ENCODE results near the gene PPM1M.
"Not testable (repeated sequence)": the region's sequence is repeated elsewhere in the genome, so short reads cannot be mapped to it uniquely, and the experiment has no call there.

PPM1M gene

DNA sequence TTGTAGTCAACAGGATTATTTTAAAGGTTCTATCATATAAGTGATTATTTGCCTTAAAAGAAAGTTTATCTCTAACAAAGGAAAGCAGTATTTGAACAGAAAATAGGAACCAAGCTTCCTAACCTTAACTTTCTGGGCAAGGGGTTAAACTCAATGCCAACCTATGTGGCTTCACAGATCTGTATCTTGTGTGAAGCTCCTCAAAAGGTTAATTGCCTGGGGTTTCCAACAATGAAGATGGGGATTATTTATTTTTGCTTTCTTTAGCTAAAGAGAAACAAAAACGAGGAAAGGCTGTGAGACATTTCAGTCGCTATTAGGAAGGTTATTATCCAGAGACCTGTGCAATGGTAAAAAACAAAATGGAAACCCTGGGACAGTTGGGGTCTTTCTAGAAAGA lies 34.0 kb downstream of the PPM1M start:
- DNase-seq, result no peak

DNA sequence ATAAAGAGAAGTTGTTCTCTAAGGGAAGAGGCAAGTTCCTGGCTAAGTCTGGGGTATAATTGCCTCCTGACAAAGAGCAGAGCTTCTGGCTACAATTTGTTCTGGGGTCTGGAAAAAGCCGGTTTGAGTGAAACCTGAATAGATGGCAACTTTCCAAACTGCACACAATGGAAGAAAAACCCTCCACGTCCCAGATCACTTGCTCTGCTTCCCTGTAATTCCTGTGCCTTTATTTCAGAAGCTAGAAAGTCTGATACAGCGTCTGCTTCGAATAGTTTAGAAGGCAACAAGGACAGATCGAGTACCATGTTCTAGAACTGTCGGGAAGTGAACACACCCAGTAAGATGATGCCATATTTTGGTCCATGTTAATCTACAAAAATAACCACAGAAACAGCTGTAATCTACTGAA lies 34.5 kb downstream of the PPM1M start:
- DNase-seq, result no peak

- no peak for DNase-seq
Observed at GRCh38 chr3:52281981-52282801, 36.6 kb downstream of the PPM1M start.

GRCh38 chr3:52283306-52283705 lies 37.7 kb downstream of the PPM1M start:
- no peak for DNase-seq

DNA sequence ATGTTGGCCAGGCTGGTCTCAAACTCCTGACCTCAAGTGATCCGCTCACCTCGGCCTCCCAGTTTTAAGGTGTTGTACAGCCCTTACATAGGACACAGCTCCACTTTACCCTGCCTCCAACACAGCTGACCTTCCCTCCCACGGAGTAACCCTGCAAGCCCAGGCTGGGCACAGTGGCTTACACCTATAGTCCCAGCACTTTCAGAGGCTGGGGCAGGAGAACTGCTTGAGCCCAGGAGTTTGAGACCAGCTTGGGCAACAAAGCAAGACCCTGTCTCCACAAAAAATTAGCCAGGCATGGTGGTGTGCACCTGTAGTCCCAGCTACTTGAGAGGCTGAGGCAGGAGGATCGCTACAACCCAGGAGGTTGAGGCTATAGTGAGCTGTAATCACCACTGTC lies 38.5 kb downstream of the PPM1M start:
- DNase-seq, result not testable (repeated sequence)

GRCh38 chr3:52286777-52287110 lies 41.2 kb downstream of the PPM1M start:
- no peak for DNase-seq

DNA sequence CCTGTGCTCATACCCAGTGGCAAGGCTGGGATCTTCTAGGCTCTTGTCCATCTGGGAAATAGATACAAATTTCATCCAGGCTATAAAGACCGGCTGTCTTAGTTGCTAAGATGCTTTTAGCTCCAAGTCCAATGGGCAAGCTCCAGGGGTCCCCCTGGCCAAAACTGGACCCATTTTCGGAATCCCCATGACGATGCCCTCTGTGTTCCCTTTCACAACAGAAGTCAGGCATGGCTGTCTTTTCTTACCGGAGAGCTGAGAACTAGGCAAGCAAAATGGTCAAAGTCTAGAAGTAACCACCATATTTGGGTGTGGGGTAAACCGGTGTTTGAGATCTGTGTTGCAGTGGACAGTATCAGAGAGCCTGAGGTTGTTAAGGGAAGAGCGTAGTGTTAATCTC lies 43.1 kb downstream of the PPM1M start:
- DNase-seq, result no peak

- DNase-seq, result no peak
Observed at GRCh38 chr3:52289338-52289746, 43.8 kb downstream of the PPM1M start.

DNA sequence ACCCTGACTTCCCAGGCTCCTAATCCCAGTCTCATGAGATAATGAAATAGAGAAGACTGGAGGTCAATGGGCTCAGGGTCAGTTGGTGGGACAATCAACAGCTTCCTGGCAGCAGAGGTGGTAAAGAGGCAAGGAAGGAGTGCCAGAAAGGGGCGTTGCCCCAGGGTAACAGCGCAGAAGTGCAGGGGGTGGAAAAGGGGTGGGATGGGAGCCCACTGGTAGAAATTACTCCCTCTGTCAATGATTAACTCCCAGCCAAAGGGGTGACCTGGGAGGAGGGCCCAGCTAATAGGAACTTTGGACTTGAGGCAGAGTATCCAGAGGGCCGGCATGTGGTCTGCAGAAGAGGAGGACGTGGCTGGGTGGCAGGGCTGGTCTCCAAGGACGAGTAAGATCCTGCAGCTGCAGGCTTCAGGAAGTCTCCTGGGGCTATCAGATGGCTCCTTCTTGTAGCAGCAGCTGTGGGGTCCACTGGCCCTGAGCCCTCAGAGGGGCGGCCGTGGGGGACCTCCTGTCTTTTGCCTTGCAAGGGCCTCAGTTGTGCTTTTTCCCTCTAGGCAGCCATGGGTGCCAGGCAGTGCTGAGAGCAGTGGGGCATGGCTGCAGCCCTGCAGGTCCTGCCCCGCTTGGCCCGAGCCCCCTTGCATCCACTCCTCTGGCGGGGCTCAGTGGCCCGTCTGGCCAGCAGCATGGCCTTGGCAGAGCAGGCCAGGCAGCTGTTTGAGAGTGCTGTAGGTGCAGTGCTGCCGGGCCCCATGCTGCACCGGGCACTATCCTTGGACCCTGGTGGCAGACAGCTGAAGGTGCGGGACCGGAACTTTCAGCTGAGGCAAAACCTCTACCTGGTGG lies 44.4 kb downstream of the PPM1M start:
- no peak for DNase-seq

GRCh38 chr3:52290596-52291507 lies 45.3 kb downstream of the PPM1M start:
- no peak for DNase-seq

- no peak for DNase-seq
Observed at GRCh38 chr3:52291508-52292181, 46.1 kb downstream of the PPM1M start.

- no peak for DNase-seq
Observed at GRCh38 chr3:52292247-52293065, 46.9 kb downstream of the PPM1M start.

DNA sequence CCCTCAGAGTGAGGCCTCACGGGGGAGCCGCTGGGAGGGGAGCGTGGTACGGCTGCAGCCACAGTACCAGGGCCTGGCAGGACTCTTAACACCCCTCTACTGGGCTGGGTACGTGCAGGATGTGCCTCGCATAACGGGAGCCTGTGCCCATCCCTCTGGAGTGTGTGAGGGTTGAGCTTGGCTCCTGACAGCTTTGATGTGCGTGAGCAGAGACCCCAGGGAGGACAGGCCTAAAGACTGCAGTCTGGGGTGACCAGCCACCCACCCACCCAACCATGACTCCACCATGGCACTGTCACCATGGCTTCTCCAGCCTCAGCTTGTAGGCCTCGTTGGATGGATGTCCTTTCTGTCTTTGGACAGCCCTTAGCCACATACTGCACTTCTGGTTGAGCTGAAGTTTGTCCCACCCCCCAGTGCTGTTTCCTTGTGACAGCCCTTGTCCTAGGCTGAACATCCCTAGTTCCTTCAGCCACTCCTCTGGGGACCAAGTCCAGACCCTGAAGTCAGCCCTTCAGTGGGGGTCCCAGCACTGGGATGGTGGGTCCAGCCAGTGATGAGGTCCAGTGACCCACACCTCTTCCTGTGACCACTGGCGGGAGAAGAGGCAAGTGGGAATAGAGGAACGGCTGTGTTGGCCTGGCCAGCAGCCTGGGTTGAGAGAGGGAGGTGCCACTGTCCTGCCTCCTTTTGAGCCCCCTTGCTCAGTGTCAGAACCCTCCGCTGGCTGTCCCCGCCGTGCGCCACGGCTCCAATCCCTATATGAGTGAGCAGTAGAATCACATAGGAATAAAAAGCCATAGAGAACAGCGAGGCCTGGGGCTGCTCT lies 48.1 kb downstream of the PPM1M start:
- no peak for DNase-seq

DNA sequence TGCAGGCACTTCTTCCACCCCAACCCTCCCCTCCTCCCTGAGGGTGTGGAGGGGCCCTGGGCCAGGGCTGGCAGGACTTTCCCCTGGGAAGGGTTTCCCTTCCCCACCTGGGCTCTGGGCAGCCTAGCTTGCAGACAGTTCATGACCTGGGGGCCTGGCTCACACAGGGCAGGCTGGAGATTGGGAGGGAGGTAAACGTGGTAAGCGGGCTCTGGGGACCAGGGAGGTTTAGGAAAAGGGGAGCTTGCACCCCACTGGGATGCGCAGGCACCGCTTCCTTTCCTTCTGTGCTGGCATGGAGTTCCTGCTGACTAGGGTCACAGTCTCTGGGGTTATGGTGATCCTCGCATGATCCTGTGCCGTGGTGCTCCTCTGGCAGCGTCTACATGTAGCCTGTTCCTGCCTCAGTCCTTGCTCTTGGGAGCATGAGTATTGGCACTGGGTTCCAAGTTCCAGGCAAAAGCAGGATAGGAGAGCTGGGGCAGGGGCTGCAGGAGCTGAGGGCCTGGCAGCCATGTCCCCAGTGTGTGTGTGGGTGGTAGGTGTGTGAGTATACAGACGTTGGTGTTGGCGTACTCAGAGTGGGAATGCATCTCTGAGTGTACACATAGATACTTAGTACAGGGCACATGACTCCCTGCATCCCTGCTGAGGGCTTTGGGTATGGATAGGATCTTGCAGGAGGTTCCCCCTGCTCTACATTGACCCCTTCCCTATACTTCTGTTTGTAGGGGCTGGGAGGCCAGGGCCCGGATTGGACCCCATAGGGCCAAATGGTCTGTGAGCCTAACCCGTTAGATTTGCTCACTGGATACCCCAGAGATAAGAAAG lies 49.0 kb downstream of the PPM1M start:
- no peak for DNase-seq

- no peak for DNase-seq
Observed at GRCh38 chr3:52295671-52296208, 50.2 kb downstream of the PPM1M start.

GRCh38 chr3:52297242-52298148 lies 51.9 kb downstream of the PPM1M start:
- DNase-seq, result no peak

GRCh38 chr3:52298149-52299098 lies 52.9 kb downstream of the PPM1M start:
- no peak for DNase-seq
